ENCODE results near the gene LYPD6. TPM values are rescaled to one million over a fixed set of nuclear protein-coding genes. Genes with fewer than 3 reads are reported as not detected.

LYPD6 gene
- total and polyA plus RNA-seq, 4 donors = 0.15 to 0.42 (median 0.23) TPM

DNA sequence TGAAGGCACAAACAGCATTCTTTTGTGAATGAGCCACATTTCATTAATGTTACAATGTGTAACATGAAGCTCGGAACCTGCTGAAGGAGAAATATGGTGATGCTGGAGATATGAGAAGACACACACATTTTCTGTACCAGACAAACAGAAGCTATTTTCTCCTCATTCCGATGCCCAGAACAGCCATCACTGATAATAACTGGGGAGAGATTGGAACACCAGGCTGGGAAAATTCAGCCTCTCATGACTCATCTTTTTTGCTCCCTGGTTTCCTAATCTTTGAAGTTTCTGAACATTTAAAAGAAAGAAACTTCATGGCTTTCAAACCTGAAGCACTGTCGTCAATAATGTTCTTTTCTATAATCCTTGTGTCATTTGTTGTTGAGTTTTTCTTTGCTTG is 110.9 kb downstream of the LYPD6 start (continued):
- TF ChIP-seq, protein P1, sequence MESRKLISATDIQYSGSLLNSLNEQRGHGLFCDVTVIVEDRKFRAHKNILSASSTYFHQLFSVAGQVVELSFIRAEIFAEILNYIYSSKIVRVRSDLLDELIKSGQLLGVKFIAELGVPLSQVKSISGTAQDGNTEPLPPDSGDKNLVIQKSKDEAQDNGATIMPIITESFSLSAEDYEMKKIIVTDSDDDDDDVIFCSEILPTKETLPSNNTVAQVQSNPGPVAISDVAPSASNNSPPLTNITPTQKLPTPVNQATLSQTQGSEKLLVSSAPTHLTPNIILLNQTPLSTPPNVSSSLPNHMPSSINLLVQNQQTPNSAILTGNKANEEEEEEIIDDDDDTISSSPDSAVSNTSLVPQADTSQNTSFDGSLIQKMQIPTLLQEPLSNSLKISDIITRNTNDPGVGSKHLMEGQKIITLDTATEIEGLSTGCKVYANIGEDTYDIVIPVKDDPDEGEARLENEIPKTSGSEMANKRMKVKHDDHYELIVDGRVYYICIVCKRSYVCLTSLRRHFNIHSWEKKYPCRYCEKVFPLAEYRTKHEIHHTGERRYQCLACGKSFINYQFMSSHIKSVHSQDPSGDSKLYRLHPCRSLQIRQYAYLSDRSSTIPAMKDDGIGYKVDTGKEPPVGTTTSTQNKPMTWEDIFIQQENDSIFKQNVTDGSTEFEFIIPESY (IDR thresholded peaks at IDR 0.05) = no peak
- TF ChIP-seq TAF1 (conservative IDR thresholded peaks at IDR 0.05) (no peak), HNF4A (conservative IDR thresholded peaks at IDR 0.05) (no peak), FOXA1 (IDR thresholded peaks at IDR 0.05) (no peak), FOXA2 (IDR thresholded peaks at IDR 0.05) (no peak)

DNA sequence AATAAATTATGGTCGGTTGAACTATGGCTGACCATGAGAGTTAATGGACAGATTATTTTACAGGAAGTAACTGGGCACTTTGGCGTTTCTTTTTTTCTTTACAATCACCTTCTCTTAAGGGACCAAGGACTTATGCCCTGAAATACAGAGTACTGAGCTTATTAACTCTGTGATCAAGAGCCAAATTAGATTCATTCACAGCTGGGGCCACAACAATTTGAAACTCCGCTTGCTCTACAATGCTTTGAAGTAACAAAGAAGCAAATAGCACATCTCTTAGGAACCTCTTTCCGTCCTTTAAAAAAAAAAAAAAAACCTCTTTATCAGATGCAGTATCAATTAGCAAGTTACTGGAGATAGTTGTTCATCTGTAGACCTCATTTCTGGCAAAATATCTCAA is 112.0 kb downstream of the LYPD6 start:
- WGBS = 90% methylated on average over 4 of the region's 4 CpGs
- TF ChIP-seq TAF1 (conservative IDR thresholded peaks at IDR 0.05) (no peak), GABPA (IDR thresholded peaks at IDR 0.05 in 1 of 2, conservative IDR thresholded peaks at IDR 0.05 in 1 of 2) (no peak), RAD21 (IDR thresholded peaks at IDR 0.05) (no peak), FOXA2 (IDR thresholded peaks at IDR 0.05) (no peak), RXRA (IDR thresholded peaks at IDR 0.05) (no peak), HNF4A (conservative IDR thresholded peaks at IDR 0.05) (no peak), NR2F2 (IDR thresholded peaks at IDR 0.05) (no peak), JUND (IDR thresholded peaks at IDR 0.05) (no peak), SP1 (IDR thresholded peaks at IDR 0.05) (no peak), YY1 (IDR thresholded peaks at IDR 0.05) (no peak), EGR1 (IDR thresholded peaks at IDR 0.05; ENCODE audit: low read depth in 2 of 2) (no peak), HNF4G (IDR thresholded peaks at IDR 0.05) (no peak), FOXA1 (IDR thresholded peaks at IDR 0.05) (no peak)
- TF ChIP-seq, protein P2, sequence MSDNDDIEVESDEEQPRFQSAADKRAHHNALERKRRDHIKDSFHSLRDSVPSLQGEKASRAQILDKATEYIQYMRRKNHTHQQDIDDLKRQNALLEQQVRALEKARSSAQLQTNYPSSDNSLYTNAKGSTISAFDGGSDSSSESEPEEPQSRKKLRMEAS (IDR thresholded peaks at IDR 0.05) = no peak
- TF ChIP-seq, protein P3, sequence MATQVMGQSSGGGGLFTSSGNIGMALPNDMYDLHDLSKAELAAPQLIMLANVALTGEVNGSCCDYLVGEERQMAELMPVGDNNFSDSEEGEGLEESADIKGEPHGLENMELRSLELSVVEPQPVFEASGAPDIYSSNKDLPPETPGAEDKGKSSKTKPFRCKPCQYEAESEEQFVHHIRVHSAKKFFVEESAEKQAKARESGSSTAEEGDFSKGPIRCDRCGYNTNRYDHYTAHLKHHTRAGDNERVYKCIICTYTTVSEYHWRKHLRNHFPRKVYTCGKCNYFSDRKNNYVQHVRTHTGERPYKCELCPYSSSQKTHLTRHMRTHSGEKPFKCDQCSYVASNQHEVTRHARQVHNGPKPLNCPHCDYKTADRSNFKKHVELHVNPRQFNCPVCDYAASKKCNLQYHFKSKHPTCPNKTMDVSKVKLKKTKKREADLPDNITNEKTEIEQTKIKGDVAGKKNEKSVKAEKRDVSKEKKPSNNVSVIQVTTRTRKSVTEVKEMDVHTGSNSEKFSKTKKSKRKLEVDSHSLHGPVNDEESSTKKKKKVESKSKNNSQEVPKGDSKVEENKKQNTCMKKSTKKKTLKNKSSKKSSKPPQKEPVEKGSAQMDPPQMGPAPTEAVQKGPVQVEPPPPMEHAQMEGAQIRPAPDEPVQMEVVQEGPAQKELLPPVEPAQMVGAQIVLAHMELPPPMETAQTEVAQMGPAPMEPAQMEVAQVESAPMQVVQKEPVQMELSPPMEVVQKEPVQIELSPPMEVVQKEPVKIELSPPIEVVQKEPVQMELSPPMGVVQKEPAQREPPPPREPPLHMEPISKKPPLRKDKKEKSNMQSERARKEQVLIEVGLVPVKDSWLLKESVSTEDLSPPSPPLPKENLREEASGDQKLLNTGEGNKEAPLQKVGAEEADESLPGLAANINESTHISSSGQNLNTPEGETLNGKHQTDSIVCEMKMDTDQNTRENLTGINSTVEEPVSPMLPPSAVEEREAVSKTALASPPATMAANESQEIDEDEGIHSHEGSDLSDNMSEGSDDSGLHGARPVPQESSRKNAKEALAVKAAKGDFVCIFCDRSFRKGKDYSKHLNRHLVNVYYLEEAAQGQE (IDR thresholded peaks at IDR 0.05) = no peak
- TF ChIP-seq, protein P4, sequence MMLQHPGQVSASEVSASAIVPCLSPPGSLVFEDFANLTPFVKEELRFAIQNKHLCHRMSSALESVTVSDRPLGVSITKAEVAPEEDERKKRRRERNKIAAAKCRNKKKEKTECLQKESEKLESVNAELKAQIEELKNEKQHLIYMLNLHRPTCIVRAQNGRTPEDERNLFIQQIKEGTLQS (IDR thresholded peaks at IDR 0.05) = no peak
- TF ChIP-seq, protein P5, sequence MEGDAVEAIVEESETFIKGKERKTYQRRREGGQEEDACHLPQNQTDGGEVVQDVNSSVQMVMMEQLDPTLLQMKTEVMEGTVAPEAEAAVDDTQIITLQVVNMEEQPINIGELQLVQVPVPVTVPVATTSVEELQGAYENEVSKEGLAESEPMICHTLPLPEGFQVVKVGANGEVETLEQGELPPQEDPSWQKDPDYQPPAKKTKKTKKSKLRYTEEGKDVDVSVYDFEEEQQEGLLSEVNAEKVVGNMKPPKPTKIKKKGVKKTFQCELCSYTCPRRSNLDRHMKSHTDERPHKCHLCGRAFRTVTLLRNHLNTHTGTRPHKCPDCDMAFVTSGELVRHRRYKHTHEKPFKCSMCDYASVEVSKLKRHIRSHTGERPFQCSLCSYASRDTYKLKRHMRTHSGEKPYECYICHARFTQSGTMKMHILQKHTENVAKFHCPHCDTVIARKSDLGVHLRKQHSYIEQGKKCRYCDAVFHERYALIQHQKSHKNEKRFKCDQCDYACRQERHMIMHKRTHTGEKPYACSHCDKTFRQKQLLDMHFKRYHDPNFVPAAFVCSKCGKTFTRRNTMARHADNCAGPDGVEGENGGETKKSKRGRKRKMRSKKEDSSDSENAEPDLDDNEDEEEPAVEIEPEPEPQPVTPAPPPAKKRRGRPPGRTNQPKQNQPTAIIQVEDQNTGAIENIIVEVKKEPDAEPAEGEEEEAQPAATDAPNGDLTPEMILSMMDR (IDR thresholded peaks at IDR 0.05; ENCODE audit: low read depth, low read length, missing input control) = no peak
- TF ChIP-seq, protein P1 (IDR thresholded peaks at IDR 0.05) = no peak

More for the DNA sequence above, 112.0 kb downstream of the LYPD6 start:
- Histone ChIP-seq H3K27me3 (ENCODE audit: control insufficient read depth in 4 of 4, insufficient read depth in 4 of 4, low read length in 3 of 4) (no peaks in the 10 kb centered on the region), H3K4me1 (ENCODE audit: control insufficient read depth in 4 of 4, insufficient read depth in 4 of 4, low read length in 3 of 4) (peaks cover 0 to 7% (median 4%) of the 10 kb centered on the region in 4 donors), H3K9ac (ENCODE audit: low read depth in 1 of 2, low read length in 2 of 2) (no peak overlapping the region), H3K9me3 (ENCODE audit: control insufficient read depth in 4 of 4, low read length in 3 of 4) (no peaks in the 10 kb centered on the region), H3K36me3 (ENCODE audit: control insufficient read depth in 4 of 4, insufficient read depth in 3 of 4, low read depth in 1 of 4, low read length in 3 of 4) (no peaks in the 10 kb centered on the region), H3K27ac (ENCODE audit: low read depth in 1 of 2, low read length in 2 of 2) (no peak overlapping the region), H3K4me3 (ENCODE audit: low read depth in 1 of 3, low read length in 3 of 3) (no peak overlapping the region)
- no peak for DNase-seq (ENCODE audit: low spot score)

All from liver (tissue), 9 donors.